GM10248 (cell line): ENCODE results near the gene RGS14.

Source experiments
- CTCF ChIA-PET: fragments of 300-600 bp; sonication (Branson Sonifier 250); formaldehyde crosslinking; extraction: SDS; loops from one replicate; lab custom pipeline; 2021; ENCODE audit warnings: antibody characterized with exemption; lab: Yijun Ruan, JAX
- POLR2A ChIA-PET: fragments of 350-650 bp; sonication (Branson Sonifier 250); formaldehyde crosslinking; extraction: SDS; loops from one replicate; lab custom pipeline; 2020; ENCODE audit warnings: antibody characterized with exemption; lab: Yijun Ruan, JAX
- DNase-seq: peaks from one replicate; pipeline ENCODE4 v3.0.0; 2012; ENCODE audit errors: extremely low spot score
- CTCF ChIP-seq: IDR thresholded peaks from 2 replicates; pipeline ENCODE4 v1.5.1; 2012; ENCODE audit warnings: mild to moderate bottlenecking, low read depth; ENCODE audit errors: extremely low read depth, missing control alignments, control extremely low read depth

Gene RGS14

GRCh38 chr5:177421062-177421798 is 63.5 kb downstream of the RGS14 start:
- ChIA-PET CTCF (interaction anchor here (1.4 to 23.4 kb wide), 4 partner anchors 15 to 79 kb away, joined by 3 to 347 read pairs (median 14); partner anchors contain the start of gene F12), POLR2A (no interaction called here)
- DNase-seq = no peak
- TF ChIP-seq CTCF = no peak
